Brain microvascular endothelial cell (primary cell): ENCODE measurements around the gene NAMPT.

Experiments used
- DNase-seq: peaks from one replicate; pipeline ENCODE4 v3.0.0-alpha.2; 2020
- H3K27ac ChIP-seq: fragments of 250-450 bp; sonication (Bioruptor Pico); 2 replicates; pipeline ENCODE4 v1.5.1; 2020; ENCODE audit warnings: mild to moderate bottlenecking, moderate library complexity
- H3K27me3 ChIP-seq: fragments of 250-450 bp; sonication (Bioruptor Pico); replicated peaks from 2 replicates; pipeline ENCODE4 v1.5.1; 2020; ENCODE audit warnings: mild to moderate bottlenecking
- H3K36me3 ChIP-seq: fragments of 250-450 bp; sonication (Bioruptor Pico); replicated peaks from 2 replicates; pipeline ENCODE4 v1.5.1; 2020; ENCODE audit warnings: mild to moderate bottlenecking
- H3K4me3 ChIP-seq: 2 replicates; pipeline ENCODE4 v1.5.1; 2011; ENCODE audit warnings: low read depth, mild to moderate bottlenecking, control low read depth, low read length, moderate library complexity
- CTCF ChIP-seq: IDR thresholded peaks from 2 replicates; pipeline ENCODE4 v1.5.1; 2011; ENCODE audit warnings: low read depth, mild to moderate bottlenecking, moderate library complexity, low read length, control low read depth, inconsistent platforms; ENCODE audit errors: missing control alignments
- in situ Hi-C: cut with HindIII; loops from 2 replicates; pipeline ENCODE4 v1.10.0; 2017; ENCODE audit warnings: low sequenced_read_pairs, low pct_ligation_motif_present

The NAMPT gene

GRCh38 chr7:106284714-106285050 lies at the start of gene NAMPT:
TSS of gene NAMPT (minus strand) at chr7:106284983. CDS start at chr7:106284884, 99 bp downstream.
- DNase-seq = no peak
- Histone ChIP-seq H3K4me3 (peak within 1 kb of the TSS; percentile 76), H3K27ac (peak within 1 kb of the TSS; percentile 91), H3K27me3 (no peaks in the 10 kb centered on the region), H3K36me3 (no peaks in the 10 kb centered on the region)
- TF ChIP-seq CTCF = no peak
- in situ Hi-C loops = no loop called here

- Histone ChIP-seq H3K27ac (no peak overlapping the region), H3K27me3 (no peaks in the 10 kb centered on the region), H3K4me3 (no peak overlapping the region), H3K36me3 (no peaks in the 10 kb centered on the region)
- in situ Hi-C loops = no loop called here
- no peak for TF ChIP-seq CTCF
- DNase-seq = no peak
These were observed 47.4 kb upstream of the NAMPT start for GRCh38 chr7:106332201-106332600.

- in situ Hi-C loops = no loop called here
- no peak overlapping the region for H3K4me3 ChIP-seq
- no peak for TF ChIP-seq CTCF
- DNase-seq = no peak
- no peaks in the 10 kb centered on the region for H3K27me3 ChIP-seq
- no peak overlapping the region for H3K27ac ChIP-seq
- H3K36me3 ChIP-seq = no peaks in the 10 kb centered on the region
These were observed 46.8 kb upstream of the NAMPT start for GRCh38 chr7:106331441-106332175.

GRCh38 chr7:106329971-106330733 lies 45.4 kb upstream of the NAMPT start:
- peak overlapping the region; percentile 55 for H3K27ac ChIP-seq
- H3K27me3 ChIP-seq = no peaks in the 10 kb centered on the region
- no peaks in the 10 kb centered on the region for H3K36me3 ChIP-seq
- no peak overlapping the region for H3K4me3 ChIP-seq
- in situ Hi-C loops = no loop called here
- TF ChIP-seq CTCF = no peak
- DNase-seq = peak; percentile 65

- Histone ChIP-seq H3K27ac (peak overlapping the region; percentile 55), H3K4me3 (no peak overlapping the region), H3K27me3 (no peaks in the 10 kb centered on the region), H3K36me3 (no peaks in the 10 kb centered on the region)
- TF ChIP-seq CTCF = no peak
- in situ Hi-C loops = no loop called here
- DNase-seq = no peak
These were observed 44.6 kb upstream of the NAMPT start for GRCh38 chr7:106329408-106329807.
